GM21529 (cell line): ENCODE data around the gene OR4C6.
A peak's percentile ranks its signal among the peaks of the same experiment; 100 is the strongest.

Source experiments
- ATAC-seq: cut with Tn5 transposase; IDR thresholded peaks from one replicate; pipeline ENCODE4 v1.9.1; 2021; ENCODE audit not compliant: unreplicated experiment

The OR4C6 gene

GRCh38 chr11:55661901-55662300 is at the start of gene OR4C6:
Gene OR4C6, plus strand, starts transcription at chr11:55662201. Its CDS starts 2,966 bp downstream, at chr11:55665167.
- no peak for ATAC-seq

- no peak for ATAC-seq
Observed at GRCh38 chr11:55624531-55624930, 37.5 kb upstream of the OR4C6 start.

GRCh38 chr11:55634813-55635212 is 27.2 kb upstream of the OR4C6 start, which contains the start of gene OR4P4:
Gene OR4P4, plus strand, starts transcription at chr11:55635113.
- ATAC-seq: no peak

- ATAC-seq: no peak
Observed at GRCh38 chr11:55648027-55648426, 14.0 kb upstream of the OR4C6 start, which contains the start of gene OR4S2. Gene OR4S2, plus strand, starts transcription at chr11:55648327. Its CDS starts 2,577 bp downstream, at chr11:55650904.

- ATAC-seq: no peak
Observed at GRCh38 chr11:55652560-55652959, 9.4 kb upstream of the OR4C6 start.

- no peak for ATAC-seq
Observed at GRCh38 chr11:55655096-55655495, 6.9 kb upstream of the OR4C6 start.

GRCh38 chr11:55658031-55658573 is 3.9 kb upstream of the OR4C6 start:
- ATAC-seq: peak; percentile 97

- peak; percentile 33 for ATAC-seq
Observed at GRCh38 chr11:55658608-55659007, 3.4 kb upstream of the OR4C6 start.

- no peak for ATAC-seq
Observed at GRCh38 chr11:55669376-55669775, 7.4 kb downstream of the OR4C6 start.

- no peak for ATAC-seq
Observed at GRCh38 chr11:55673860-55674259, 11.9 kb downstream of the OR4C6 start.

GRCh38 chr11:55697817-55698216 is 35.8 kb downstream of the OR4C6 start:
- peak; percentile 58 for ATAC-seq

GRCh38 chr11:55701429-55701828 is 39.4 kb downstream of the OR4C6 start:
- no peak for ATAC-seq

- no peak for ATAC-seq
Observed at GRCh38 chr11:55707029-55707428, 45.0 kb downstream of the OR4C6 start.

- ATAC-seq: no peak
Observed at GRCh38 chr11:55714982-55715888, 53.2 kb downstream of the OR4C6 start.
